Measurements from ENCODE around the gene ATG7.
"Not testable (repeated sequence)": the region's sequence is repeated elsewhere in the genome, so short reads cannot be mapped to it uniquely, and the experiment has no call there.

Gene ATG7

GRCh38 chr3:11558918-11559815 is 287.0 kb downstream of the ATG7 start:
- no peak for DNase-seq

- no peak for DNase-seq
Measured at GRCh38 chr3:11559816-11560633, 287.8 kb downstream of the ATG7 start.

GRCh38 chr3:11560746-11561145 is 288.5 kb downstream of the ATG7 start:
- DNase-seq = no peak

- no peak for DNase-seq
Measured at GRCh38 chr3:11562277-11562881, 290.2 kb downstream of the ATG7 start.

DNA sequence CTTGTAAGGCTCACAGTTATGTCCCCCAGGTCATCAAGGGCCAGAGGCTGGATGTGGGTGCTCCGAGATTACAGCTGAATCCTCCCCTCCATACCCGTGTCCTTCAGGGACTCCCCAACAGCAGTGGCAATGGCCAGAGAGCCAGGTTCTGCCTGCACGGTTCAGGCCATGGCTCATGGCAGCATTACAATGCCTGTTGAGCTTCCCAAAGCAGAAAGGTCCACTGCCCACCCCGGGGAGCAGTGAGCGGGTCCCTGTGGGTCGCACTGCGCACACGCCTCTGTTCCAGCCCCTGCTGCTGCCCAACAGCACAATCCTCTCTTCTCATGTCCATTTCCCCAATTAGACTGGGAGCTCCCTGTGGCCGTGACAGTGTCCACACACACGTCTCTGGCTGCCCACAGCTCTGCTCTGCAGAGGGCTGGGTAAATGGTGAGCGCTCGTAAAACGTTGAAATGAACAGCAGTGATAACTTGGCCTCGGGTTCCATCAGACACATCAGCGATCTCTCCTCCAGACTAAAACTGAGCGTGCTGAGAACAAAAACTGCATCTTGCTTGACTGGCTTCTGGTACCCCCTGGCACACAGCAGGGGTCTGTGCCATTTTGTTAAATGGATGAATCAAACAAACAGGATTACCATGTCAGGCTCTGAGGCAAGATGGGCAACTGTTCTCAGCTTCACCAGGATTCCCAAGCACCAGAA is 291.1 kb downstream of the ATG7 start:
- DNase-seq = no peak

DNA sequence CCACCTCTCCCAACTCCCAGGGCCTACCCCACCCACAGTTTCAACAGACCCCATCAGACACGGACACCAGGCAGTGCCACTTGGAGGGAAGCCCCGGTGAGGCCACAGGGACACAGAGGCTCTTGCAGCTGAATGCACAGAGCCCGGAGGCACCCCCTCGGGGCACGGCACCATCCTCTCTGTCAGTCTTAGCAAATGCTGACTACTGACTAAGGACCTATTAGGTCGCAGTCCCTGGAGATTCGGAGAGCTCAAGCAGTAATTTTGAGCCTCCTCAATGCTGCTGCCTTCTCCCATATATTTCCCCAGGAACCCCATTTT is 291.6 kb downstream of the ATG7 start:
- DNase-seq = no peak

- no peak for DNase-seq
Measured at GRCh38 chr3:11564577-11565001, 292.4 kb downstream of the ATG7 start.

DNA sequence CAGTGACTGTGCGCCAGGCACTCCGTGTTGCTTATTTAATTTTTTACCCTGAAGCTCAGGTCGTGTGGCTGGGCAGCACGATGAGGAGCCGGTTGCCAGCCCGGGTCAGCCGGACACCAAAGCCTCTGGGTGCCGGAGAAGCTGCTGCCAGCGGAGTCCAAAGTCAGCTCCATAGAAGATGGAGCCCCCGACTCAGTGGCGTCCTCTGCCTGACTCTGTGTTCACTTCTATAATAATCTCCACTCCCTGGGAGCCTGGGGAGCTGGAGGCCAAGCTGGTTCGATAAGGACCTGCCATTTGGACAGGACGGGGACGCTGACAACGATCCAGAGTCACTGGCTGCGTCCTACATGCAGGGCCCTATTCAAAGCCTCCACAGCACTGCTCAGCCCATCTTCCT is 292.9 kb downstream of the ATG7 start:
- no peak for DNase-seq

GRCh38 chr3:11565492-11565891 is 293.3 kb downstream of the ATG7 start:
- no peak for DNase-seq

DNA sequence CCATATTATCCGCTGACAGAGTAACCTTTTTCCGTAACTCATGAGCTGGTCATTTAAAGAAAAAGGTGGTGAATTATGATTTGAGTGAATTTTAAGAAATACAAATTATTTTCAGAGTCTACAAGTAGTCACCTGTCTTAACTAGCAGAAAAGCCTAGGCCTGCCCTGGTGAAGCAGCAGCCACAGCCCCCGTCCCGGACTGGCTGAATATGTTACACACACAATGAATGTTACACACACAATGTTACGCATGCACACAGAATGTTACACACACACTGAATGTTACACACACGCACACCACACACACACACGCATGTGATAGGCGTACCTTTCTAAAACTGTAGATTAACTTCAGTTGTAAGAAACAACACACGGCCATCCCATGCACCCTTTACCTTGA is 293.7 kb downstream of the ATG7 start:
- DNase-seq = no peak

GRCh38 chr3:11566478-11566877 is 294.3 kb downstream of the ATG7 start:
- DNase-seq = no peak

DNA sequence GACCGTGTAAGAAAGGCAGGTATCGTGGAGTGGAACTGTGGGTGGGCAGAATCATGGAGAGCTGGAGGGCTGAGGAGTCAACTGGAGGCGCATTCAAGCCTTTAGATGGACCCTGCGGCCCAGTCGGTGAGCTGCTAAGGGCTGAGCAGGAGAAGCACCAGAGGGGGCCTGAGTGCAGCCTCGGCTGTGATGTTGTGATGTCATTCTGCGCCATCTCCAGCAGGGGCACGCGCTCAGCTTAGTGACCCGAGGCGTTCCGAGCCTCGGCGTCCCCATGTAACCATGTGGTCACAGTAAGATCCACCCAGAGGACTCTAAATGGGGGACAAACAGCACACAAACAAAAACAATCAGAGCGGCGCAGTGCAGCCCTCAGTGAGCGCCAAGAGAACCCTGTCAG is 294.7 kb downstream of the ATG7 start:
- DNase-seq = no peak

DNA sequence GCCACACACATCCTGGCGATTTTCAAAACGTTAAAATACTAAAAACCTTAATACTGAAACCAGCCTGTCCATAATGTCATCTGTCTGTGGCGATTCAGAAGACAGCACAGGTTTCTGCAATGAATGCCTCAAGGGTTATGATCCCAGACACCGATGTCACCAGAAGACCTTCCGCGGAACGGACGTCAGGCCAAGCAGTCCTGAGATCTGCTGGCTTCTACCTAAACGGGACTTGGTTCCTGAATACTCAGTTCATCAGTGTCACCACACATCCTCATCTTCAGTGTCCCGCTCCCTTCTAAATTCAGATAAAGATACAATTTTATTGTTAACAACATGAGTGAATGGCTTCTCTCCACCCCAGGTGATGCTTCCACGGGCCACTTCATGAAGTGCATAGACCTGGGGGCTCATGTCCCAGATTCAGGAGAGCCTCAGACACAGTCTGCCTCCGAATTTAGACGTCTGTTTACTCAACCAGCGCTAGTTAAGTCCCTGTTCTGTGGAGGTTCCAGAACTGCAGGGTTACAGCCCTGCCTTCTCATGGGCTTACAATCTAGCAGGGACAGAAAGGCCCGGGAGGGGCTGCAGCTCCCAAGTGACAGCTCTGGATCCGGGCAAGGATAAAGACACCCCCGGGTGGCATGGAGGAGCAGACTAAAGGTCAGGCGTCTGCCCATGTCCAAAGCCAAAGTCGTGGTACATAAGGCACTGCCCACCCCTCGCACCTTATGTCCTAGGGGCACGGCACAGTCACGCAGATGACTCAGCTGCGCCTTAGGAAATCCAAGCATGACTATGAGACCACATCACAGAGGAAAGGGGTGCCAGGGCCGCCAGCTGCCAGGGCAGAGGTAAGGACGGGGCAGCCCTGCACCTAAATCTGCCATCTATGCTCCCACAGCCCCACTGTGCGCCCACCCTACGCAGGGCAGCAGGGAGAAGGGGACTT is 295.6 kb downstream of the ATG7 start:
- no peak for DNase-seq

DNA sequence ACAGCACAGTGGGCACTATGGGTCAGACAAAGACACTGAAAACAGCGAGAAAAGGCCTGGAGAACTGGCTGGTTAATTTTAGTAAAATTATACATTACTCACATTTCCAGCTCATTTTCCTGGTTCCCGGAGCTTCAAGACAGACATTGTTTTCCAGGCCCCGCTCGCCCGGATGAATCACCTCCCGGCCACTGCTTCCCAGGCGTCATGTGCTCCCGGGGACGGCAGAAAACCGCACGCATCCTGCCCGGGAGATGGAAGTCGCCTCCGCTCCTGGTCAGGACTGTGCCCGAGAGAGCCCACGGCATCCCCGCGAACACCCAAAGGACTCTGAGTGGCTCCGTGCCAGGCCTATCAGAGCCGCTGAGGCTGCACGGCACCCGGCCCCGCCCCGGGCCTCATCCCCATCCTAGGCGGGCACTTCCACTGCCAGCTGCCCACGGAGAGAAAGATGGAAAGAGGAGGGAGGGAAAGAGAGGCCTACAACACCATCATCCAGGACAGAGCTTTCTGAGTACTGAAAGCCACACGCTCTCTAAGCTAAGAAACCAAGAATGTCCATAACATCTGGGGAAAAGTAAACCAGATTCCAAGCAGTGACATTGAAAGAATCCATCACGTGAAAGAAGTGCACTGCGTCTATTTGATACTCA is 296.4 kb downstream of the ATG7 start:
- DNase-seq = no peak

- no peak for DNase-seq
Measured at GRCh38 chr3:11569156-11569741, 297.1 kb downstream of the ATG7 start.

- DNase-seq = no peak
Measured at GRCh38 chr3:11570251-11570650, 298.1 kb downstream of the ATG7 start.

GRCh38 chr3:11570789-11571495 is 298.7 kb downstream of the ATG7 start:
- no peak for DNase-seq

DNA sequence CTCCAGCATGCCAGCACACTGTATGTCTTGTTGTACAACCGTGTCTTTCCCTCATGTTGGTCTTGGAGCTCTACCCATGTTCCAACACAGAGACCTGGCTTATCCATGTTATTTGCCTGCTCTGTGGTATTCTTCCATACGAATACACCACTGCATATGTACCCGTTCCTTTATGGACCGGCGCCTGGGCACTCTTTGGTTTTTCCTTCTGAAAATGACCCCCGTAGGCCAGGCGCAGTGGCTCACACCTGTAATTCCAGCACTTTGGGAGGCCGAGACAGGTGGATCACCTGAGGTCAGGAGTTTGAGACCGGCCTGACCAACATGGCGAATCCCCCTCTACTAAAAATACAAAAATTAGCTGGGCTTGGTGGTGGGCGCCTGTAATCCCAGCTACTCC is 300.5 kb downstream of the ATG7 start:
- not testable (repeated sequence) for DNase-seq

- no peak for DNase-seq
Measured at GRCh38 chr3:11574981-11575669, 302.9 kb downstream of the ATG7 start.

- DNase-seq = no peak
Measured at GRCh38 chr3:11575677-11576076, 303.5 kb downstream of the ATG7 start.

All from NCI-H446 treated with DMSO at 0.1 percent for 48 hours (cell line).